GM23338 (cell line): ENCODE measurements around the gene PALLD. TPM values are rescaled to one million over a fixed set of nuclear protein-coding genes. Genes with fewer than 3 reads are reported as not detected.

Source experiments
- ATAC-seq: fragments of 200-7000 bp; cut with Tn5 transposase; 3 replicates; pipeline ENCODE4 v1.9.1; 2020
- DNase-seq: peaks from one replicate; pipeline ENCODE4 v3.0.0-alpha.2; 2015; ENCODE audit warnings: low spot score
- H2AFZ ChIP-seq: fragments of 200-600 bp; sonication (generic); 2 replicates; pipeline ENCODE4 v1.8.0; 2016; ENCODE audit warnings: antibody characterized with exemption, mild to moderate bottlenecking, moderate library complexity
- H3F3A ChIP-seq: fragments of 200-600 bp; sonication (generic); replicated peaks from 2 replicates; pipeline ENCODE4 v1.8.0; 2017; ENCODE audit warnings: antibody characterized with exemption, mixed run types, low read depth
- H3K27ac ChIP-seq: fragments of 200-600 bp; sonication (generic); 2 replicates; pipeline ENCODE4 v1.6.1; 2016; ENCODE audit warnings: low read depth
- H3K27me3 ChIP-seq: fragments of 200-600 bp; sonication (generic); 2 replicates; pipeline ENCODE4 v1.8.0; 2016; ENCODE audit warnings: mild to moderate bottlenecking, mixed run types, moderate library complexity; ENCODE audit not compliant: insufficient read depth
- H3K36me3 ChIP-seq: fragments of 200-600 bp; sonication (generic); 2 replicates; pipeline ENCODE4 v1.8.0; 2016; ENCODE audit warnings: mild to moderate bottlenecking; ENCODE audit not compliant: insufficient read depth
- H3K4me1 ChIP-seq: fragments of 200-600 bp; sonication (generic); 2 replicates; pipeline ENCODE4 v1.8.0; 2016; ENCODE audit warnings: mild to moderate bottlenecking, moderate library complexity; ENCODE audit not compliant: insufficient read depth
- H3K4me2 ChIP-seq: fragments of 200-600 bp; sonication (generic); 2 replicates; pipeline ENCODE4 v1.7.1; 2017; ENCODE audit warnings: mixed run types
- H3K4me3 ChIP-seq: fragments of 200-600 bp; sonication (generic); 2 replicates; pipeline ENCODE4 v1.6.1; 2016; ENCODE audit warnings: mixed run types
- H3K79me2 ChIP-seq: fragments of 200-600 bp; sonication (generic); replicated peaks from 2 replicates; pipeline ENCODE4 v1.8.0; 2017; ENCODE audit warnings: mild to moderate bottlenecking; ENCODE audit not compliant: insufficient read depth
- H3K9me2 ChIP-seq: fragments of 200-600 bp; sonication (generic); 2 replicates; pipeline ENCODE4 v1.8.0; 2017; ENCODE audit not compliant: insufficient read depth
- H4K20me1 ChIP-seq: fragments of 200-600 bp; sonication (generic); replicated peaks from 2 replicates; pipeline ENCODE4 v1.8.0; 2017; ENCODE audit warnings: mild to moderate bottlenecking; ENCODE audit not compliant: insufficient read depth
- H3K27ac Mint-ChIP-seq: 2 replicates; pipeline ENCODE4 v1.8.0; 2020; ENCODE audit warnings: inconsistent platforms, mild to moderate bottlenecking, moderate library complexity, mixed read lengths
- H3K27me3 Mint-ChIP-seq: 3 replicates; pipeline ENCODE4 v1.8.0; 2022; ENCODE audit warnings: low read depth, mild to moderate bottlenecking, moderate library complexity, mixed read lengths, inconsistent platforms; ENCODE audit not compliant: insufficient read depth, poor library complexity
- H3K36me3 Mint-ChIP-seq: 3 replicates; pipeline ENCODE4 v1.8.0; 2021; ENCODE audit warnings: low read depth, mild to moderate bottlenecking, inconsistent platforms, moderate library complexity, mixed read lengths
- H3K4me1 Mint-ChIP-seq: 3 replicates; pipeline ENCODE4 v1.8.0; 2020; ENCODE audit warnings: mild to moderate bottlenecking, inconsistent platforms, mixed read lengths
- H3K4me3 Mint-ChIP-seq: 3 replicates; pipeline ENCODE4 v1.8.0; 2021; ENCODE audit warnings: moderate library complexity, mild to moderate bottlenecking, inconsistent platforms, mixed read lengths
- H3K9me3 Mint-ChIP-seq: 3 replicates; pipeline ENCODE4 v1.8.0; 2020; ENCODE audit warnings: moderate library complexity, mild to moderate bottlenecking, inconsistent platforms, mixed read lengths
- CTCF ChIP-seq, 2 experiments: fragments of 200-600 bp in 1 of 2; sonication (generic) in 1 of 2; conservative IDR thresholded peaks; 2 replicates each; pipeline versions ENCODE4 v1.5.1 to v1.6.1; 2016 to 2017; ENCODE audit warnings: antibody characterized with exemption in 2 of 2, low read depth in 2 of 2, mild to moderate bottlenecking in 2 of 2, moderate library complexity in 1 of 2
- ETS1 ChIP-seq: IDR thresholded peaks from 2 replicates; pipeline ENCODE4 v1.6.1; 2016; ENCODE audit warnings: antibody characterized with exemption
- EZH2 ChIP-seq: fragments of 200-600 bp; sonication (generic); IDR thresholded peaks from one replicate; pipeline ENCODE4 v1.8.0; 2017; ENCODE audit warnings: antibody characterized with exemption, mild to moderate bottlenecking, low read depth; ENCODE audit not compliant: unreplicated experiment
- EZH2phosphoT487 ChIP-seq: fragments of 200-600 bp; sonication (generic); IDR thresholded peaks from one replicate; pipeline ENCODE4 v1.8.1; 2018; ENCODE audit warnings: antibody characterized with exemption; ENCODE audit not compliant: unreplicated experiment
- NANOG ChIP-seq: IDR thresholded peaks from 2 replicates; pipeline ENCODE4 v1.6.1; 2016; ENCODE audit warnings: antibody characterized with exemption, borderline replicate concordance
- REST ChIP-seq: IDR thresholded peaks from one replicate; pipeline ENCODE4 v1.6.1; 2018; ENCODE audit warnings: antibody characterized with exemption; ENCODE audit not compliant: unreplicated experiment
- ZNF462 ChIP-seq: fragments of 250-450 bp; sonication (Bioruptor Pico); IDR thresholded peaks from 2 replicates; pipeline ENCODE4 v1.5.0; 2020; ENCODE audit warnings: mild to moderate bottlenecking, moderate library complexity
- polyA plus RNA-seq: library from polyadenylated mRNA; unstranded; fragments of >200 nt; fragmentation: Nextera tagmentation; extraction: Ambion mirVana; gene quantifications from 2 replicates; pipeline ENCODE4 v1.2.1, GENCODE V29; 2016
- total RNA-seq: library from RNA; depleted of rRNA; stranded (reverse); fragments of >200 nt; shearing (Covaris generic); gene quantifications from 2 replicates; pipeline ENCODE4 v1.2.3, GENCODE V29; 2014

PALLD gene
- total and polyA plus RNA-seq, 2 experiments from 2014 or later = 13.1 to 30.2 TPM

GRCh38 chr4:168504526-168504925 is 7.7 kb downstream of the PALLD start:
- Mint-ChIP-seq H3K27me3 (peaks cover 1% of the 10 kb centered on the region), H3K27ac (no peak overlapping the region), H3K4me3 (no peak overlapping the region), H3K9me3 (no peaks in the 10 kb centered on the region), H3K36me3 (no peaks in the 10 kb centered on the region), H3K4me1 (peaks cover 10% of the 10 kb centered on the region; the same call in 2 of the 3 replicates)
- H3K79me2 ChIP-seq = no peaks in the 10 kb centered on the region
- TF ChIP-seq ETS1 (no peak), ZNF462 (CRISPR knock-in tag) (no peak), EZH2phosphoT487 (no peak), EZH2 (no peak), REST (no peak), CTCF (conservative IDR thresholded peaks at IDR 0.05; ENCODE audit: low read depth in 2 of 2) (no peak), NANOG (no peak)
- no peak overlapping the region for H3K27ac ChIP-seq
- no peak overlapping the region for H3K4me3 ChIP-seq
- no peak overlapping the region for H3K4me2 ChIP-seq
- no peaks in the 10 kb centered on the region for H4K20me1 ChIP-seq
- DNase-seq (no peak), ATAC-seq (no peak)
- H3K36me3 ChIP-seq = no peaks in the 10 kb centered on the region
- 0 out of 2 replicates have a peak, but pooled peaks cover 2% of the 10 kb centered on the region for H3K9me2 ChIP-seq
- H2AFZ ChIP-seq = no peak overlapping the region; the same call in 1 of the 2 replicates
- H3F3A ChIP-seq = no peaks in the 10 kb centered on the region
- H3K27me3 ChIP-seq = no peaks in the 10 kb centered on the region
- H3K4me1 ChIP-seq = peaks cover 4% of the 10 kb centered on the region
